NCI-H1048 (cell line): ENCODE data around the gene CCHCR1.

Experiments used
- DNase-seq: peaks from one replicate; lab custom pipeline; 2025; lab: John Stamatoyannopoulos, UW

Gene CCHCR1

GRCh38 chr6:31161216-31162126 is 3.9 kb upstream of the CCHCR1 start:
- DNase-seq: no peak

GRCh38 chr6:31158863-31159855 is 1.6 kb upstream of the CCHCR1 start:
- DNase-seq: no peak

GRCh38 chr6:31158140-31158862 is 699 bp upstream of the CCHCR1 start, which contains the start of gene TCF19:
TCF19 (plus strand) TSS chr6:31158589; CDS start chr6:31159470, 881 bp downstream.
- peak; percentile 98 for DNase-seq

- no peak for DNase-seq
Measured at GRCh38 chr6:31156641-31157040, 961 bp downstream of the CCHCR1 start.

- no peak for DNase-seq
Measured at GRCh38 chr6:31154436-31154835, 3.2 kb downstream of the CCHCR1 start.

GRCh38 chr6:31152781-31153180 is 4.8 kb downstream of the CCHCR1 start:
- no peak for DNase-seq

GRCh38 chr6:31149827-31150447 is 7.7 kb downstream of the CCHCR1 start:
- no peak for DNase-seq

GRCh38 chr6:31145386-31145785 is 12.2 kb downstream of the CCHCR1 start:
- no peak for DNase-seq

- DNase-seq: no peak
Measured at GRCh38 chr6:31144970-31145340, 12.6 kb downstream of the CCHCR1 start.

GRCh38 chr6:31144296-31144969 is 13.2 kb downstream of the CCHCR1 start:
- no peak for DNase-seq

- DNase-seq: no peak
Measured at GRCh38 chr6:31143148-31143547, 14.5 kb downstream of the CCHCR1 start.

- DNase-seq: no peak
Measured at GRCh38 chr6:31142361-31142761, 15.2 kb downstream of the CCHCR1 start.

- DNase-seq: no peak
Measured at GRCh38 chr6:31140643-31141042, 17.0 kb downstream of the CCHCR1 start.

GRCh38 chr6:31139599-31139998 is 18.0 kb downstream of the CCHCR1 start:
- DNase-seq: no peak

- no peak for DNase-seq
Measured at GRCh38 chr6:31138982-31139381, 18.6 kb downstream of the CCHCR1 start, which contains the start of gene PSORS1C2. PSORS1C2 (minus strand) TSS chr6:31139066; CDS start chr6:31139026, 40 bp downstream.

GRCh38 chr6:31135710-31136109 is 21.9 kb downstream of the CCHCR1 start:
- DNase-seq: no peak

GRCh38 chr6:31132806-31133205 is 24.8 kb downstream of the CCHCR1 start:
- DNase-seq: no peak

- no peak for DNase-seq
Measured at GRCh38 chr6:31131595-31131994, 26.0 kb downstream of the CCHCR1 start.

GRCh38 chr6:31130751-31131150 is 26.9 kb downstream of the CCHCR1 start:
- no peak for DNase-seq

GRCh38 chr6:31129130-31129529 is 28.5 kb downstream of the CCHCR1 start:
- DNase-seq: no peak
